Neural cell (in vitro differentiated cells): ENCODE data around the gene SLC20A1. TPM values are rescaled to one million over a fixed set of nuclear protein-coding genes. Genes with fewer than 3 reads are reported as not detected.
"Not testable (repeated sequence)": the region's sequence is repeated elsewhere in the genome, so short reads cannot be mapped to it uniquely, and the experiment has no call there.

Experiments used
- H2AFZ ChIP-seq: fragments of 200-600, 300-800 bp; sonication (generic), shearing (Covaris generic); 2 replicates; pipeline ENCODE4 v1.6.0; 2014; ENCODE audit warnings: low read depth, mild to moderate bottlenecking, antibody characterized with exemption, low read length, moderate library complexity
- H3F3A ChIP-seq: fragments of 200-600 bp; shearing (Covaris generic); 2 replicates; pipeline ENCODE4 v1.6.1; 2016; ENCODE audit warnings: mild to moderate bottlenecking, moderate library complexity, mixed read lengths, antibody characterized with exemption, low read length; ENCODE audit not compliant: insufficient read depth, poor library complexity, severe bottlenecking
- H3K27ac ChIP-seq: fragments of 200-600, 300-800 bp; sonication (generic), shearing (Covaris generic); 2 replicates; pipeline ENCODE4 v1.5.1; 2014; ENCODE audit warnings: mild to moderate bottlenecking, low read length, moderate library complexity
- H3K27me3 ChIP-seq: fragments of 300-800, 200-600 bp; sonication (generic), shearing (Covaris generic); 2 replicates; pipeline ENCODE4 v1.6.0; 2014; ENCODE audit warnings: mild to moderate bottlenecking, low read depth, low read length, moderate library complexity; ENCODE audit not compliant: insufficient read depth
- H3K36me3 ChIP-seq: fragments of 300-800, 200-600 bp; sonication (generic), shearing (Covaris generic); 2 replicates; pipeline ENCODE4 v1.5.1; 2014; ENCODE audit warnings: mild to moderate bottlenecking, antibody characterized with exemption, low read length, moderate library complexity; ENCODE audit not compliant: insufficient read depth
- H3K4me2 ChIP-seq: fragments of 300-800, 200-600 bp; sonication (generic), shearing (Covaris generic); 2 replicates; pipeline ENCODE4 v1.6.0; 2014; ENCODE audit warnings: mild to moderate bottlenecking, low read length
- H3K4me3 ChIP-seq: fragments of 300-800, 200-600 bp; sonication (generic), shearing (Covaris generic); 2 replicates; pipeline ENCODE4 v1.5.1; 2014; ENCODE audit warnings: mild to moderate bottlenecking, low read length, moderate library complexity
- H3K79me2 ChIP-seq: fragments of 200-600 bp; shearing (Covaris generic); replicated peaks from 2 replicates; pipeline ENCODE4 v1.6.0; 2014; ENCODE audit warnings: mild to moderate bottlenecking, low read length, moderate library complexity; ENCODE audit not compliant: insufficient read depth
- H3K9ac ChIP-seq: fragments of 300-800, 200-600 bp; sonication (generic), shearing (Covaris generic); 2 replicates; pipeline ENCODE4 v1.6.1; 2016; ENCODE audit warnings: mild to moderate bottlenecking, low read length, mixed read lengths
- H3K9me2 ChIP-seq: fragments of 200-600 bp; shearing (Covaris generic); 2 replicates; pipeline ENCODE4 v1.6.1; 2016; ENCODE audit warnings: mild to moderate bottlenecking, low read length, mixed read lengths; ENCODE audit not compliant: insufficient read depth
- H3K9me3 ChIP-seq: fragments of 200-600, 300-800 bp; sonication (generic), shearing (Covaris generic); 2 replicates; pipeline ENCODE4 v1.6.1; 2016; ENCODE audit warnings: mild to moderate bottlenecking, mixed run types, low read length, moderate library complexity, mixed read lengths
- H4K20me1 ChIP-seq: fragments of 200-600 bp; shearing (Covaris generic); 2 replicates; pipeline ENCODE4 v1.6.1; 2016; ENCODE audit warnings: mild to moderate bottlenecking, mixed run types; ENCODE audit not compliant: insufficient read depth
- EP300 ChIP-seq: fragments of 450-650 bp; conservative IDR thresholded peaks from 2 replicates; pipeline ENCODE4 v1.6.1; 2014; ENCODE audit warnings: antibody characterized with exemption, mild to moderate bottlenecking, moderate library complexity; ENCODE audit not compliant: poor library complexity, severe bottlenecking
- EZH2 ChIP-seq: fragments of 200-600, 300-800 bp; shearing (Covaris generic), sonication (generic); IDR thresholded peaks from 2 replicates; pipeline ENCODE4 v1.6.1; 2014; ENCODE audit warnings: antibody characterized with exemption, low read length, borderline replicate concordance, mild to moderate bottlenecking; ENCODE audit not compliant: insufficient read depth, poor library complexity, severe bottlenecking
- MXI1 ChIP-seq: fragments of 450-650 bp; conservative IDR thresholded peaks from 2 replicates; pipeline ENCODE4 v1.6.1; 2014; ENCODE audit warnings: antibody characterized with exemption, mild to moderate bottlenecking; ENCODE audit not compliant: poor library complexity, severe bottlenecking
- POLR2AphosphoS5 ChIP-seq: IDR thresholded peaks from 2 replicates; pipeline ENCODE4 v1.6.1; 2012
- RAD21 ChIP-seq: fragments of 450-650 bp; conservative IDR thresholded peaks from 2 replicates; pipeline ENCODE4 v1.6.1; 2014; ENCODE audit warnings: antibody characterized with exemption, mild to moderate bottlenecking, moderate library complexity
- SMC3 ChIP-seq: fragments of 450-650 bp; conservative IDR thresholded peaks from 2 replicates; pipeline ENCODE4 v1.6.1; 2014; ENCODE audit warnings: antibody characterized with exemption, mild to moderate bottlenecking, moderate library complexity; ENCODE audit not compliant: poor library complexity
- TAF1 ChIP-seq: IDR thresholded peaks from 2 replicates; pipeline ENCODE4 v1.6.1; 2012; ENCODE audit warnings: low read depth
- polyA plus RNA-seq: library from polyadenylated mRNA; depleted of rRNA; stranded (reverse); fragments of >200 nt; gene quantifications from 2 replicates; pipeline ENCODE4 v1.2.3, GENCODE V29; 2014
- TF ChIP-seq, protein P1 (sequence below): IDR thresholded peaks from 2 replicates; pipeline ENCODE4 v1.6.1; 2012; ENCODE audit warnings: borderline replicate concordance
- TF ChIP-seq, protein P2 (sequence below): fragments of 450-650 bp; IDR thresholded peaks from 2 replicates; pipeline ENCODE4 v1.5.1; 2014; ENCODE audit warnings: antibody characterized with exemption, mild to moderate bottlenecking, moderate library complexity; ENCODE audit not compliant: poor library complexity, severe bottlenecking

The SLC20A1 gene
- polyA plus RNA-seq, 1 donor from 2014 or later = 61.4 TPM

DNA sequence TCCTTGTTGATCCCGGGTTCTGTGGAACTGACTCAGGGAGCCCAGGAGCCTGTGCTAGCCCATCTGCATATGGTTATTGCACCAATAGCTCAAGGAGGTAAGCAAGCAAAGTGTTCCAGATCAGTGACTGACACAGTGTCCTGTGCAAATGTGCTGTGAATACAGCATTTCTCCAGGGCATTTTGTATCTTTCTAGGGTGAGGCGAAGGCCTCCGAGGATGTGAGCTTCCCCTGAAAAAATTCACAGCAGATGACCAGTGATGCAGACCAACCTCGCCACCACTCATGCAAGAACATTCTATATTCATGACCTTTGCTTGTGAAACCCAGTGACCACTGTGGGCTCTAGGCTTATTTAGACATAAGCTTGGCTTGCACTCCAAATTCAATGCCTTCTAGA lies 59.8 kb downstream of the SLC20A1 start:
- H4K20me1 ChIP-seq = no peaks in the 10 kb centered on the region
- no peak overlapping the region for H3K27ac ChIP-seq
- no peaks in the 10 kb centered on the region for H3F3A ChIP-seq
- no peaks in the 10 kb centered on the region for H3K9me3 ChIP-seq
- H3K79me2 ChIP-seq = no peaks in the 10 kb centered on the region
- TF ChIP-seq MXI1 (no peak), SMC3 (no peak), TAF1 (no peak), POLR2AphosphoS5 (no peak), EP300 (no peak), EZH2 (no peak), RAD21 (no peak)
- TF ChIP-seq, protein P1, sequence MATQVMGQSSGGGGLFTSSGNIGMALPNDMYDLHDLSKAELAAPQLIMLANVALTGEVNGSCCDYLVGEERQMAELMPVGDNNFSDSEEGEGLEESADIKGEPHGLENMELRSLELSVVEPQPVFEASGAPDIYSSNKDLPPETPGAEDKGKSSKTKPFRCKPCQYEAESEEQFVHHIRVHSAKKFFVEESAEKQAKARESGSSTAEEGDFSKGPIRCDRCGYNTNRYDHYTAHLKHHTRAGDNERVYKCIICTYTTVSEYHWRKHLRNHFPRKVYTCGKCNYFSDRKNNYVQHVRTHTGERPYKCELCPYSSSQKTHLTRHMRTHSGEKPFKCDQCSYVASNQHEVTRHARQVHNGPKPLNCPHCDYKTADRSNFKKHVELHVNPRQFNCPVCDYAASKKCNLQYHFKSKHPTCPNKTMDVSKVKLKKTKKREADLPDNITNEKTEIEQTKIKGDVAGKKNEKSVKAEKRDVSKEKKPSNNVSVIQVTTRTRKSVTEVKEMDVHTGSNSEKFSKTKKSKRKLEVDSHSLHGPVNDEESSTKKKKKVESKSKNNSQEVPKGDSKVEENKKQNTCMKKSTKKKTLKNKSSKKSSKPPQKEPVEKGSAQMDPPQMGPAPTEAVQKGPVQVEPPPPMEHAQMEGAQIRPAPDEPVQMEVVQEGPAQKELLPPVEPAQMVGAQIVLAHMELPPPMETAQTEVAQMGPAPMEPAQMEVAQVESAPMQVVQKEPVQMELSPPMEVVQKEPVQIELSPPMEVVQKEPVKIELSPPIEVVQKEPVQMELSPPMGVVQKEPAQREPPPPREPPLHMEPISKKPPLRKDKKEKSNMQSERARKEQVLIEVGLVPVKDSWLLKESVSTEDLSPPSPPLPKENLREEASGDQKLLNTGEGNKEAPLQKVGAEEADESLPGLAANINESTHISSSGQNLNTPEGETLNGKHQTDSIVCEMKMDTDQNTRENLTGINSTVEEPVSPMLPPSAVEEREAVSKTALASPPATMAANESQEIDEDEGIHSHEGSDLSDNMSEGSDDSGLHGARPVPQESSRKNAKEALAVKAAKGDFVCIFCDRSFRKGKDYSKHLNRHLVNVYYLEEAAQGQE = no peak
- TF ChIP-seq, protein P2, sequence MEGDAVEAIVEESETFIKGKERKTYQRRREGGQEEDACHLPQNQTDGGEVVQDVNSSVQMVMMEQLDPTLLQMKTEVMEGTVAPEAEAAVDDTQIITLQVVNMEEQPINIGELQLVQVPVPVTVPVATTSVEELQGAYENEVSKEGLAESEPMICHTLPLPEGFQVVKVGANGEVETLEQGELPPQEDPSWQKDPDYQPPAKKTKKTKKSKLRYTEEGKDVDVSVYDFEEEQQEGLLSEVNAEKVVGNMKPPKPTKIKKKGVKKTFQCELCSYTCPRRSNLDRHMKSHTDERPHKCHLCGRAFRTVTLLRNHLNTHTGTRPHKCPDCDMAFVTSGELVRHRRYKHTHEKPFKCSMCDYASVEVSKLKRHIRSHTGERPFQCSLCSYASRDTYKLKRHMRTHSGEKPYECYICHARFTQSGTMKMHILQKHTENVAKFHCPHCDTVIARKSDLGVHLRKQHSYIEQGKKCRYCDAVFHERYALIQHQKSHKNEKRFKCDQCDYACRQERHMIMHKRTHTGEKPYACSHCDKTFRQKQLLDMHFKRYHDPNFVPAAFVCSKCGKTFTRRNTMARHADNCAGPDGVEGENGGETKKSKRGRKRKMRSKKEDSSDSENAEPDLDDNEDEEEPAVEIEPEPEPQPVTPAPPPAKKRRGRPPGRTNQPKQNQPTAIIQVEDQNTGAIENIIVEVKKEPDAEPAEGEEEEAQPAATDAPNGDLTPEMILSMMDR = no peak
- H3K9ac ChIP-seq = no peak overlapping the region
- no peak overlapping the region for H3K4me3 ChIP-seq
- H3K9me2 ChIP-seq = no peaks in the 10 kb centered on the region
- H3K36me3 ChIP-seq = no peaks in the 10 kb centered on the region
- no peak overlapping the region for H3K4me2 ChIP-seq
- no peaks in the 10 kb centered on the region for H3K27me3 ChIP-seq
- no peak overlapping the region for H2AFZ ChIP-seq

GRCh38 chr2:112706170-112706664 lies 60.5 kb downstream of the SLC20A1 start:
- TF ChIP-seq, protein P1 = no peak
- TF ChIP-seq MXI1 (no peak), TAF1 (no peak), EZH2 (no peak), EP300 (no peak), POLR2AphosphoS5 (no peak), RAD21 (no peak), SMC3 (no peak)
- TF ChIP-seq, protein P2 = no peak
- Histone ChIP-seq H3K9me2 (no peaks in the 10 kb centered on the region), H3K27ac (no peak overlapping the region), H3K9ac (no peak overlapping the region), H3K27me3 (no peaks in the 10 kb centered on the region), H3K4me2 (no peak overlapping the region), H3F3A (no peaks in the 10 kb centered on the region), H2AFZ (no peak overlapping the region), H3K79me2 (no peaks in the 10 kb centered on the region), H4K20me1 (no peaks in the 10 kb centered on the region), H3K4me3 (no peak overlapping the region), H3K36me3 (no peaks in the 10 kb centered on the region), H3K9me3 (no peaks in the 10 kb centered on the region)

GRCh38 chr2:112706947-112707346 lies 61.2 kb downstream of the SLC20A1 start:
- not testable (repeated sequence) for H3K4me2 ChIP-seq, H4K20me1 ChIP-seq, H3K27me3 ChIP-seq, H3K4me3 ChIP-seq, H3K27ac ChIP-seq, H2AFZ ChIP-seq, H3K36me3 ChIP-seq, H3K9me3 ChIP-seq, H3K79me2 ChIP-seq, H3F3A ChIP-seq, H3K9ac ChIP-seq, H3K9me2 ChIP-seq
